GM06990 (cell line): Measurements from ENCODE around the gene FILIP1.
"Not testable (repeated sequence)": the region's sequence is repeated elsewhere in the genome, so short reads cannot be mapped to it uniquely, and the experiment has no call there.

Experiments
- DNase-seq: peaks from one replicate; pipeline ENCODE4 v3.0.0-alpha.2; 2011; ENCODE audit not compliant: insufficient read length; ENCODE audit errors: extremely low read depth
- H3K27me3 ChIP-seq: replicated peaks from 2 replicates; pipeline ENCODE4 v1.6.0; 2011; ENCODE audit warnings: low read length; ENCODE audit not compliant: control insufficient read depth, insufficient read depth
- H3K36me3 ChIP-seq: 2 replicates; pipeline ENCODE4 v1.5.1; 2011; ENCODE audit warnings: low read length; ENCODE audit not compliant: control insufficient read depth, insufficient read depth
- H3K4me3 ChIP-seq: replicated peaks from 2 replicates; pipeline ENCODE4 v1.5.1; 2011; ENCODE audit warnings: low read depth, mild to moderate bottlenecking, control low read depth, low read length
- CTCF ChIP-seq: IDR thresholded peaks from 2 replicates; pipeline ENCODE4 v1.5.1; 2011; ENCODE audit warnings: low read length, control low read depth, mild to moderate bottlenecking, inconsistent platforms; ENCODE audit not compliant: insufficient read depth, poor library complexity, severe bottlenecking

The FILIP1 gene

GRCh38 chr6:75449630-75450206 is 43.9 kb downstream of the FILIP1 start:
- H3K4me3 ChIP-seq: no peak overlapping the region
- no peak for DNase-seq
- H3K36me3 ChIP-seq: no peaks in the 10 kb centered on the region
- no peak for TF ChIP-seq CTCF
- no peaks in the 10 kb centered on the region for H3K27me3 ChIP-seq

- no peak for DNase-seq
- no peaks in the 10 kb centered on the region for H3K27me3 ChIP-seq
- H3K36me3 ChIP-seq: no peaks in the 10 kb centered on the region
- no peak for TF ChIP-seq CTCF
- no peak overlapping the region for H3K4me3 ChIP-seq
Measured at GRCh38 chr6:75446241-75446880, 47.2 kb downstream of the FILIP1 start.

- no peak for DNase-seq
- Histone ChIP-seq H3K4me3 (no peak overlapping the region), H3K36me3 (no peaks in the 10 kb centered on the region), H3K27me3 (no peaks in the 10 kb centered on the region)
- no peak for TF ChIP-seq CTCF
Measured at GRCh38 chr6:75445738-75446137, 47.9 kb downstream of the FILIP1 start.

- Histone ChIP-seq H3K4me3 (no peak overlapping the region), H3K27me3 (no peaks in the 10 kb centered on the region)
- no peak for TF ChIP-seq CTCF
Measured at GRCh38 chr6:75444899-75445298, 48.7 kb downstream of the FILIP1 start.

GRCh38 chr6:75441883-75442282 is 51.7 kb downstream of the FILIP1 start:
- H3K4me3 ChIP-seq, H3K36me3 ChIP-seq, H3K27me3 ChIP-seq, DNase-seq: not testable (repeated sequence)

More at GRCh38 chr6:75444899-75445298, 48.7 kb downstream of the FILIP1 start:
- DNase-seq: no peak
- no peaks in the 10 kb centered on the region for H3K36me3 ChIP-seq

GRCh38 chr6:75441479-75441878 is 52.1 kb downstream of the FILIP1 start:
- H3K27me3 ChIP-seq, H3K36me3 ChIP-seq, H3K4me3 ChIP-seq, DNase-seq: not testable (repeated sequence)

- no peak for TF ChIP-seq CTCF
- H3K36me3 ChIP-seq: no peaks in the 10 kb centered on the region
- no peak overlapping the region for H3K4me3 ChIP-seq
- no peak for DNase-seq
- H3K27me3 ChIP-seq: no peaks in the 10 kb centered on the region
Measured at GRCh38 chr6:75438442-75439116, 55.0 kb downstream of the FILIP1 start.
